Epithelial cell of esophagus (primary cell): ENCODE results near the gene MAP2K4.
A peak's percentile ranks its signal among the peaks of the same experiment; 100 is the strongest.

Experiments used
- DNase-seq: peaks from one replicate; pipeline ENCODE4 v3.0.0; 2010; ENCODE audit warnings: low read depth
- H3K4me3 ChIP-seq: 2 replicates; pipeline ENCODE4 v1.5.1; 2011; ENCODE audit warnings: mild to moderate bottlenecking, low read length, control low read depth
- CTCF ChIP-seq: IDR thresholded peaks from 2 replicates; pipeline ENCODE4 v1.5.1; 2011; ENCODE audit warnings: low read depth, mild to moderate bottlenecking, low read length, control low read depth, inconsistent platforms; ENCODE audit not compliant: insufficient read depth; ENCODE audit errors: missing control alignments

MAP2K4 gene

GRCh38 chr17:12116143-12116542 is 95.5 kb downstream of the MAP2K4 start:
- no peak for TF ChIP-seq CTCF
- H3K4me3 ChIP-seq: no peak overlapping the region
- peak; percentile 6 for DNase-seq

GRCh38 chr17:12118617-12119016 is 97.9 kb downstream of the MAP2K4 start:
- DNase-seq: peak; percentile 76
- TF ChIP-seq CTCF: no peak
- H3K4me3 ChIP-seq: no peak overlapping the region

- no peak for TF ChIP-seq CTCF
- DNase-seq: no peak
- H3K4me3 ChIP-seq: no peak overlapping the region
Measured at GRCh38 chr17:12122075-12122474, 101.4 kb downstream of the MAP2K4 start.

- TF ChIP-seq CTCF: no peak
- no peak overlapping the region for H3K4me3 ChIP-seq
- DNase-seq: no peak
Measured at GRCh38 chr17:12127177-12127576, 106.5 kb downstream of the MAP2K4 start.

- DNase-seq: no peak
- H3K4me3 ChIP-seq: no peak overlapping the region
- no peak for TF ChIP-seq CTCF
Measured at GRCh38 chr17:12127667-12128066, 107.0 kb downstream of the MAP2K4 start.

- H3K4me3 ChIP-seq: no peak overlapping the region
- TF ChIP-seq CTCF: no peak
- no peak for DNase-seq
Measured at GRCh38 chr17:12128946-12129345, 108.3 kb downstream of the MAP2K4 start.

GRCh38 chr17:12133183-12133582 is 112.5 kb downstream of the MAP2K4 start:
- no peak for DNase-seq
- no peak overlapping the region for H3K4me3 ChIP-seq
- TF ChIP-seq CTCF: no peak
